VCaP (cell line): ENCODE results near the gene LRCH4.

Source experiments
- H3K27ac ChIP-seq: fragments of 450-650 bp; 2 replicates; pipeline ENCODE4 v1.5.1; 2017
- CTCF ChIP-seq: fragments of 450-650 bp; conservative IDR thresholded peaks from 2 replicates; pipeline ENCODE4 v1.5.1; 2017; ENCODE audit warnings: mild to moderate bottlenecking, moderate library complexity

The LRCH4 gene

GRCh38 chr7:100591596-100591995, 5.7 kb upstream of the LRCH4 start:
- no peak overlapping the region for H3K27ac ChIP-seq
- TF ChIP-seq CTCF, result no peak

GRCh38 chr7:100590077-100590737, 4.3 kb upstream of the LRCH4 start:
- no peak overlapping the region for H3K27ac ChIP-seq
- TF ChIP-seq CTCF, result no peak

GRCh38 chr7:100589341-100589947, 3.5 kb upstream of the LRCH4 start:
- TF ChIP-seq CTCF, result no peak
- H3K27ac ChIP-seq, result no peak overlapping the region

DNA sequence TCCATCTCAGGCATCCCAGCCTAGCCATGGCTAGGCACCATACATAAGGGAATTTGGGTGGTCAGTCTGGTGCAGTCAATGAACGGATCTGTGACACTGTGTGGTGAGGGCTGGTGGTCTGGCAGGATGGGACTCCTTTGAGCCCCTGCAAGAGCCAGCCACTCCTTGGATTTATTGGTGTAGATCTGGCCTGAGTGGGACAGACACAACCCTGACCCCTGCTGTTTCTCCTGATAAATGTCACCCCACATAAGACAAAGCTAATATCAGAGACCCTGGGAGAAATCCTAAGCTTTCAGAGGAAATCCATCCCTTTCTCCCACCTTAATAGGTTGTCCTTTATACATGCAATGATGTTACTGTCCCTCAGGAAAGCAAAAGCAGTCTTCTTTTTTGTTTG, 2.5 kb upstream of the LRCH4 start:
- H3K27ac ChIP-seq, result no peak overlapping the region
- TF ChIP-seq CTCF, result peak; percentile 57

DNA sequence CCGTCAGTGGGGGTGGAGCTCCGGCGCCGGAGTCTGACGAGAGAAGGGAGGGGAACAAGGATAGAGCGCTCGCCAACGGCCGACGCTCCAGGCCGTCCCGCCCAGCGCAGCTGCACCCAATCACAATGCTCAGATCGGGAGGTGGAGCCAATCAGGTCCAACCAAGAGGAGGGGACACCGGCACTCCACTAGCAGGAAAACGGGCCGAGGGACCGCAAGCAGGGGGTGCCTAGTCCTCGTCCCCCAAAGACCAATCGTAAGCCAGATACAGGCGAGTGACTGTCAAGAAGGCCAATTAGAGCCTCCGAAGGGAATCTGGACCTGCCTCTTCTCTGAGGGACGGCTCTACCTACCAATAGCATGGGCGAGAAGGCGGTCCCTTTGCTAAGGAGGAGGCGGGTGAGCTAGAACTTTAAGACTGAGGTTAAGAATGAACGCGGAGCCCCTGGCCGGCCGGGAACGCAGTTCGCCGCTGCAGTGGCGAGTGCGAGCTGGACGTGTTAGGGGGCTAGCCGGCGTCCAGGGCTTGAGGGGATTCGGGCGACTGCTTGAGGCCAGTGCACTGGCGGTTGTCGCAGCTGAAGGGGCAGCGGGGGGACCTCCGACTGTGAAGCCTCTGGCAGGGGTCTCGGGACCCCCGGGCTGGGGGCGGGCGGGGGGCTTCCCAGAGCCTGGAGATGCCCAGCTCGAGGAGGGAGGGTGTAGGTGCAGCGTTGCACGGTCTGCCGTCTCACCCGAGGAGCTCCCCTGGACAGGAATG, 517 bp upstream of the LRCH4 start, which contains the start of gene FBXO24:
TSS of gene FBXO24 (plus strand) at position 63 of the 760 bp plus-strand sequence. CDS start at position 361, 298 bp downstream.
- H3K27ac ChIP-seq, result peak within 1 kb of the TSS; percentile 99
- no peak for TF ChIP-seq CTCF

DNA sequence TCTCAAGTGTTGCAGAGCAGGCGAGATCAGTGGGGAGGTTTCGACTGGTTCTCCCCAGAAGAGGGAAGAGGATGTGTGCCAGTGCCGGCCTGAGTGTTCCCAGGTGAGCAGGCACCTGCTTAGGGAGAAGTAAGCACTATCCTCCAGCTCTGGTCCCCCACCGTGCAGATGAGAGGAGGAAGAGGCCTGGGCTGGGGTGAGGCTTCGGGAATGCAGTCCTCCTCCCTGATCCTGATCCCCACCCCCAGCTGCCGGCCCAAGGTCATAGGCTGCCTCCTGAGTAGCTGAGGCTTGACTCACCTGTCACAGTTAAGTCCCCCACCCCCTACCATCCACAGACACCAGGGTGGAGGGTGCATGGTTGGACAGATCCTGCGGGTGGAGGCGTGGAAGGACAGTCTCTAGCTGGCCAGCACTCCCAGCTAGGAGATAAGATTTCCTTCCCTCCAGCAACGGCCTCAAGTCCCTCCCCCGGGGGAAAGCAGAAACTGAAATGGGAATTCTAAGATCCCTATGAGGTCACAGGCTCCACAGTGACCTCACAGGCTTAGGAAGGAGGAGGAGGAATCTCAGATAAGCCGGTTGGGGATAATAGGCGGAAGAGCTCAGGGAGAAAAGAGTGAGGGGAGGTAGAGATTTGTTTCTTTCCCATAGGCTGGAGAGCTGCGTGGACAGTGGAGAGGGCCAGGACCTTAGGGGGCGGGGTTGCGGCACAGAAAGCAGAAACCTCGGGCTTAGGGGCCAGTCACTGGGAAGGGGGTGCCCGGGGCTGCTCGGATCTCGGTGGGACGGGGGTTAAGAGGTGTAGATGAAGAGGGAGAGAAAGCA, 1.0 kb downstream of the LRCH4 start:
- TF ChIP-seq CTCF, result no peak
- peak overlapping the region; percentile 99 for H3K27ac ChIP-seq
